NCI-H2196 treated with DMSO at 0.1 percent for 48 hours (cell line): ENCODE results near the gene TP73.

Source experiments
- DNase-seq: peaks from one replicate; lab custom pipeline; 2025; ENCODE audit not compliant: unreplicated experiment; lab: John Stamatoyannopoulos, UW

The TP73 gene

GRCh38 chr1:3777078-3777547 is 124.8 kb downstream of the TP73 start:
- DNase-seq = no peak

GRCh38 chr1:3777647-3778589 is 125.6 kb downstream of the TP73 start:
- DNase-seq = no peak

- no peak for DNase-seq
Observed at GRCh38 chr1:3778590-3779264, 126.4 kb downstream of the TP73 start.

- no peak for DNase-seq
Observed at GRCh38 chr1:3779265-3779911, 127.1 kb downstream of the TP73 start.

- DNase-seq = no peak
Observed at GRCh38 chr1:3779912-3780416, 127.6 kb downstream of the TP73 start.

- no peak for DNase-seq
Observed at GRCh38 chr1:3780901-3781300, 128.6 kb downstream of the TP73 start.

GRCh38 chr1:3783651-3784474 is 131.5 kb downstream of the TP73 start:
- DNase-seq = no peak

GRCh38 chr1:3785045-3785444 is 132.7 kb downstream of the TP73 start:
- no peak for DNase-seq

- no peak for DNase-seq
Observed at GRCh38 chr1:3785456-3786157, 133.3 kb downstream of the TP73 start.
